ENCODE data around the gene WWOX. TPM values are rescaled to one million over a fixed set of nuclear protein-coding genes. Genes with fewer than 3 reads are reported as not detected.

The WWOX gene
- total and polyA plus RNA-seq, 2 of the 8 experiments (the other 6 are each of a cell fraction or from before 2014, with no cell fraction given): 5.4 to 16.7 TPM

GRCh38 chr16:79191933-79192332 is 1092.5 kb downstream of the WWOX start:
- no peak for FAIRE-seq
- TF ChIP-seq BACH1 (IDR thresholded peaks at IDR 0.05; ENCODE audit: low read length) (no peak), CEBPB (IDR thresholded peaks at IDR 0.05; ENCODE audit: low read depth, low read length) (no peak), POU5F1 (IDR thresholded peaks at IDR 0.05; ENCODE audit: low read depth, low read length) (no peak), TAF7 (optimal IDR thresholded peaks at IDR 0.05; ENCODE audit: borderline replicate concordance, low read depth, low read length) (no peak), KDM1A (IDR thresholded peaks at IDR 0.05; ENCODE audit: borderline replicate concordance, low read length) (no peak), GTF2F1 (IDR thresholded peaks at IDR 0.05; ENCODE audit: borderline replicate concordance, low read depth, low read length) (no peak), KDM4A (IDR thresholded peaks at IDR 0.05; ENCODE audit: low read depth, low read length, severe bottlenecking) (no peak), NRF1 (IDR thresholded peaks at IDR 0.05; ENCODE audit: low read depth, low read length) (no peak), TBP (IDR thresholded peaks at IDR 0.05; ENCODE audit: low read depth, low read length) (no peak), CHD1 (IDR thresholded peaks at IDR 0.05; ENCODE audit: low read depth, low read length) (no peak), JUND (IDR thresholded peaks at IDR 0.05; ENCODE audit: low read length) (no peak), EGR1 (IDR thresholded peaks at IDR 0.05; ENCODE audit: borderline replicate concordance, low read depth, low read length) (no peak), SP1 (IDR thresholded peaks at IDR 0.05; ENCODE audit: low read depth, low read length) (no peak), ASH2L (IDR thresholded peaks at IDR 0.05; ENCODE audit: low read length) (no peak), HDAC6 (IDR thresholded peaks at IDR 0.05; ENCODE audit: low read depth, low read length) (no peak)
- TF ChIP-seq, protein P1, sequence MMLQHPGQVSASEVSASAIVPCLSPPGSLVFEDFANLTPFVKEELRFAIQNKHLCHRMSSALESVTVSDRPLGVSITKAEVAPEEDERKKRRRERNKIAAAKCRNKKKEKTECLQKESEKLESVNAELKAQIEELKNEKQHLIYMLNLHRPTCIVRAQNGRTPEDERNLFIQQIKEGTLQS (IDR thresholded peaks at IDR 0.05; ENCODE audit: insufficient read depth, low read depth, low read length): no peak

More at GRCh38 chr16:79191933-79192332, 1092.5 kb downstream of the WWOX start:
- H3K79me2 ChIP-seq (ENCODE audit: control insufficient read depth in 1 of 2, insufficient read depth in 2 of 2, low read length in 2 of 2): no peaks in the 10 kb centered on the region
- H3K9ac ChIP-seq (replicated peaks in 1 of 4; ENCODE audit: extremely low read depth in 1 of 4, low read depth in 3 of 4, low read length in 3 of 4): no peak overlapping the region
- no peak overlapping the region for H3K23ac ChIP-seq (ENCODE audit: insufficient read length)
- CTCF ChIA-PET (ENCODE audit: partially characterized antibody): no interaction called here
- H2BK12ac ChIP-seq (ENCODE audit: low read depth, low read length): no peak overlapping the region
- H3K36me3 ChIP-seq (ENCODE audit: control insufficient read depth in 2 of 4, insufficient read depth in 4 of 4, low read length in 3 of 4): no peaks in the 10 kb centered on the region
- no peak overlapping the region for H2BK5ac ChIP-seq (ENCODE audit: low read depth, low read length)
- no peaks in the 10 kb centered on the region for H3K23me2 ChIP-seq (ENCODE audit: low read depth, low read length)
- no peak overlapping the region for H2BK120ac ChIP-seq (replicated peaks; ENCODE audit: low read depth, low read length)
- H3K4me1 ChIP-seq (replicated peaks in 1 of 4; ENCODE audit: control insufficient read depth in 3 of 4, insufficient read depth in 4 of 4, low read length in 3 of 4): peaks cover 0 to 6% (median 5%) of the 10 kb centered on the region in 4 experiments; a peak in 3 of 7 replicates
- H4K20me1 ChIP-seq (replicated peaks in 1 of 2; ENCODE audit: control insufficient read depth in 1 of 2, insufficient read depth in 2 of 2, low read length in 2 of 2): no peaks in the 10 kb centered on the region
- no peak overlapping the region for H2AFZ ChIP-seq (ENCODE audit: low read length)
- POLR2A ChIA-PET (ENCODE audit: partially characterized antibody): interaction anchor here (0.7 to 0.9 kb wide), 2 partner anchors 23 to 286 kb away, joined by 3 to 4 read pairs; no protein-coding TSS in a partner anchor
- DNase-seq (ENCODE audit: low read depth in 1 of 2, low spot score in 2 of 2): no peak
- no peak overlapping the region for H3K56ac ChIP-seq (replicated peaks; ENCODE audit: insufficient read length, low read depth, low read length)
- H4K91ac ChIP-seq (replicated peaks; ENCODE audit: insufficient read length, low read length): no peak overlapping the region
- H2BK20ac ChIP-seq (ENCODE audit: low read length): no peak overlapping the region
- no peak overlapping the region for H2AK5ac ChIP-seq (ENCODE audit: low read depth, low read length)
- H3K4me2 ChIP-seq (ENCODE audit: insufficient read depth in 1 of 2, low read depth in 2 of 2, low read length in 2 of 2): no peak overlapping the region
- no peaks in the 10 kb centered on the region for H3K79me1 ChIP-seq (ENCODE audit: low read depth, low read length)
- H3K4ac ChIP-seq (replicated peaks; ENCODE audit: insufficient read length, low read depth, low read length): no peak overlapping the region
- H3K18ac ChIP-seq (ENCODE audit: extremely low read depth, low read length): no peak overlapping the region
- H3K9me3 ChIP-seq (ENCODE audit: insufficient read depth in 2 of 2, low read depth in 1 of 2, low read length in 1 of 2): no peaks in the 10 kb centered on the region
- no peak overlapping the region for H4K8ac ChIP-seq (ENCODE audit: extremely low read depth, insufficient read depth, low read length)
- no peaks in the 10 kb centered on the region; a peak in 1 of 7 replicates for H3K27me3 ChIP-seq (replicated peaks in 1 of 4; ENCODE audit: control insufficient read depth in 3 of 4, extremely low read depth in 1 of 4, insufficient read depth in 3 of 4, low read length in 3 of 4)
- WGBS, 2 experiments (ENCODE audit: extremely low coverage in 1 of 2, insufficient coverage in 1 of 2, insufficient read length in 1 of 2, insufficient replicate concordance in 2 of 2, low coverage in 1 of 2, low lambda C conversion rate in 2 of 2, missing lambda C conversion rate in 1 of 2): 86% methylated on average over 8 of the region's 8 CpGs; no CpG with 5 or more reads in 1 of the 2 experiments
- H4K5ac ChIP-seq (ENCODE audit: insufficient read length, low read depth, low read length): no peak overlapping the region
- no peak overlapping the region for H2BK15ac ChIP-seq (ENCODE audit: low read length)
- H3K14ac ChIP-seq (ENCODE audit: insufficient read length): no peak overlapping the region
- no peak overlapping the region for H3K27ac ChIP-seq (ENCODE audit: low read depth, low read length)
- no peak overlapping the region for H3K4me3 ChIP-seq (ENCODE audit: extremely low read depth in 1 of 4, insufficient read depth in 2 of 4, low read depth in 3 of 4, low read length in 4 of 4)

Data from H1 (cell line).